ENCODE results near the gene CSF3. TPM values are rescaled to one million over a fixed set of nuclear protein-coding genes. Genes with fewer than 3 reads are reported as not detected.

Gene CSF3
- total RNA-seq, 1 donor from 2014 or later, result not detected

DNA sequence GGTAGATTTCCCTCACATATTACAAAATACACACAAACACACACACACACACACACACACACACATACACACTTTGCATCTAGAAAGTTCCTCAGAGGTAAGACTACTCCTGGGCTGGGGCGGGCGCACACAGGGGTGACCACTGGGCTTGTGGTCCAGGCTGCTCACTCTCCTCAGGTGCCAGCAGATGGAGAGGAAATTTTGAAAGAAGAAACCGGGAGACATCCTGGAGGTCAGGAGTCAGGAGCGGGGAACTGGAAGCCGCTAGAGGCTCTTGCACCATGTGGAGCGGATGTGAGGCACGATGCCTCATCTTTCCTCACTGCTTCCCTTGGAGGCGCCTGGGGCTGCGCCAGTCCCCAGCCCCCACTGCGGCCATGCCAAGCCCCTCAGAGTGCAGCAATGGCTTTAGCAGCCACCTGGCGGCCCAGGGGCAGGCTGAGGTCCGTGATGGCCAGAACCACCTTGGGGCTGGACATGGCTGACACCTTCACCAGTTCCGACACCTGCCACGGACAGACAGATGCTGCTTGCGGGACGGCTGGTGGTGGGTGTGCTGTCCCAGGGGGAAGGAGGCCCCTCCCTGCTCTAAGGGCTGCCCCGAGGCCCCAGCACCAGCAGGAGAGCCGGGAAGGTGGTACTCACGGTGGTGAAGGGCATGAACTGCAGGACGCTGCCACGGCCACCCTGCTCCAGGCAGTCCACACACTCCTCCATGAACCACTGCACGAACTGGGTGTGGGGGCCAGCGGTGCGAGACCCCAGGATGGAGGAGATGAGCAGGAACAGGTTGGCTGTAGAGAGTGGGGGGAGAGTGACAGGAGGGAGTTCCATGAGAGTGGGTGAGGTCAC lies 4.1 kb downstream of the CSF3 start:
- Histone ChIP-seq H3K27ac (ENCODE audit: low read depth, low read length) (peak overlapping the region; percentile 56), H3K4me3 (ENCODE audit: insufficient read depth, low read depth, low read length) (no peak overlapping the region), H3K9me3 (ENCODE audit: insufficient read depth, low read depth, low read length) (no peaks in the 10 kb centered on the region), H3K36me3 (ENCODE audit: insufficient read depth, low read length) (peaks cover 7% of the 10 kb centered on the region), H3K9ac (ENCODE audit: low read length) (peak overlapping the region; percentile 39), H3K4me2 (ENCODE audit: low read length) (peak overlapping the region; percentile 61), H2AFZ (ENCODE audit: low read depth, low read length) (no peak overlapping the region), H4K20me1 (ENCODE audit: insufficient read depth, low read length) (peaks cover 4% of the 10 kb centered on the region), H3K27me3 (ENCODE audit: insufficient read depth, low read length) (no peaks in the 10 kb centered on the region), H3K4me1 (ENCODE audit: insufficient read depth, low read length) (peaks cover 47% of the 10 kb centered on the region), H3K79me2 (ENCODE audit: insufficient read depth, low read length) (no peaks in the 10 kb centered on the region)
- peak; percentile 64 for DNase-seq (ENCODE audit: low read depth)
- Mint-ChIP-seq H3K27me3 (ENCODE audit: low read depth, unreplicated experiment) (no peaks in the 10 kb centered on the region), H3K36me3 (ENCODE audit: low read depth, unreplicated experiment) (peaks cover 13% of the 10 kb centered on the region), H3K27ac (ENCODE audit: unreplicated experiment) (peak overlapping the region; percentile 34), H3K4me1 (ENCODE audit: low read depth, unreplicated experiment) (peaks cover 13% of the 10 kb centered on the region), H3K9me3 (ENCODE audit: unreplicated experiment) (no peaks in the 10 kb centered on the region), H3K4me3 (ENCODE audit: unreplicated experiment) (no peak overlapping the region)
- FAIRE-seq, result no peak
- no peak for TF ChIP-seq EZH2 (IDR thresholded peaks at IDR 0.05; ENCODE audit: insufficient read depth, low read length)
- TF ChIP-seq, protein P1, sequence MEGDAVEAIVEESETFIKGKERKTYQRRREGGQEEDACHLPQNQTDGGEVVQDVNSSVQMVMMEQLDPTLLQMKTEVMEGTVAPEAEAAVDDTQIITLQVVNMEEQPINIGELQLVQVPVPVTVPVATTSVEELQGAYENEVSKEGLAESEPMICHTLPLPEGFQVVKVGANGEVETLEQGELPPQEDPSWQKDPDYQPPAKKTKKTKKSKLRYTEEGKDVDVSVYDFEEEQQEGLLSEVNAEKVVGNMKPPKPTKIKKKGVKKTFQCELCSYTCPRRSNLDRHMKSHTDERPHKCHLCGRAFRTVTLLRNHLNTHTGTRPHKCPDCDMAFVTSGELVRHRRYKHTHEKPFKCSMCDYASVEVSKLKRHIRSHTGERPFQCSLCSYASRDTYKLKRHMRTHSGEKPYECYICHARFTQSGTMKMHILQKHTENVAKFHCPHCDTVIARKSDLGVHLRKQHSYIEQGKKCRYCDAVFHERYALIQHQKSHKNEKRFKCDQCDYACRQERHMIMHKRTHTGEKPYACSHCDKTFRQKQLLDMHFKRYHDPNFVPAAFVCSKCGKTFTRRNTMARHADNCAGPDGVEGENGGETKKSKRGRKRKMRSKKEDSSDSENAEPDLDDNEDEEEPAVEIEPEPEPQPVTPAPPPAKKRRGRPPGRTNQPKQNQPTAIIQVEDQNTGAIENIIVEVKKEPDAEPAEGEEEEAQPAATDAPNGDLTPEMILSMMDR (IDR thresholded peaks at IDR 0.05; ENCODE audit: insufficient read depth, low read depth, low read length), result no peak

DNA sequence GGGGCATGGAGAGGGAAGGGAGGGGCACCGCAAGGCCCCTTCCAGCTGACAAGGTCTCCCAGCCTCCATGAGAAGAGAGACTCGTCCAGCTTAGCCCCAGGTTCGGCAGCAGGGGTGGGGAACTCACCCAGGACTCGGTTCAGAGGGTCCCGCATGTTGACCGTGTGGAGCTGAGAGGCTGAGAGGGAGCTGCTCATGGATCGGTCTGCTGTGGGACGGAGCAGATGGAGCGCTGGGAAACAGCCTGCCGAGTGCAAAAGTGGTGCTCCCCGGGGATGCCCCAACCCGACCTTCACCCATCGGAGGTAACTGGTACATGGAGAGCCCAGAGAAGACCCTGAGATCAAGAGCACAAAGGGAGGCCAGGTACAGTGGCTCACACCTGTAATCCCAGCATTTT lies 4.9 kb downstream of the CSF3 start:
- no peak overlapping the region for H3K4me2 ChIP-seq (ENCODE audit: low read length)
- no peaks in the 10 kb centered on the region for H3K27me3 ChIP-seq (ENCODE audit: insufficient read depth, low read length)
- Mint-ChIP-seq H3K9me3 (ENCODE audit: unreplicated experiment) (no peaks in the 10 kb centered on the region), H3K27me3 (ENCODE audit: low read depth, unreplicated experiment) (no peaks in the 10 kb centered on the region), H3K36me3 (ENCODE audit: low read depth, unreplicated experiment) (peaks cover 13% of the 10 kb centered on the region), H3K4me3 (ENCODE audit: unreplicated experiment) (no peak overlapping the region), H3K27ac (ENCODE audit: unreplicated experiment) (peak overlapping the region; percentile 69), H3K4me1 (ENCODE audit: low read depth, unreplicated experiment) (peaks cover 13% of the 10 kb centered on the region)
- peaks cover 47% of the 10 kb centered on the region for H3K4me1 ChIP-seq (ENCODE audit: insufficient read depth, low read length)
- H4K20me1 ChIP-seq (ENCODE audit: insufficient read depth, low read length), result peaks cover 4% of the 10 kb centered on the region
- no peak overlapping the region for H3K27ac ChIP-seq (ENCODE audit: low read depth, low read length)
- H3K9me3 ChIP-seq (ENCODE audit: insufficient read depth, low read depth, low read length), result no peaks in the 10 kb centered on the region
- H2AFZ ChIP-seq (ENCODE audit: low read depth, low read length), result no peak overlapping the region
- no peak for TF ChIP-seq EZH2 (IDR thresholded peaks at IDR 0.05; ENCODE audit: insufficient read depth, low read length)
- TF ChIP-seq, protein P1 (IDR thresholded peaks at IDR 0.05; ENCODE audit: insufficient read depth, low read depth, low read length), result no peak
- H3K4me3 ChIP-seq (ENCODE audit: insufficient read depth, low read depth, low read length), result no peak overlapping the region
- H3K79me2 ChIP-seq (ENCODE audit: insufficient read depth, low read length), result no peaks in the 10 kb centered on the region
- DNase-seq (ENCODE audit: low read depth) (no peak), FAIRE-seq (no peak)
- no peak overlapping the region for H3K9ac ChIP-seq (ENCODE audit: low read length)
- peaks cover 7% of the 10 kb centered on the region for H3K36me3 ChIP-seq (ENCODE audit: insufficient read depth, low read length)

Data from astrocyte (in vitro differentiated cells and primary cell).